Spleen (tissue), 11 donors: ENCODE data around the gene MVK. TPM values are rescaled to one million over a fixed set of nuclear protein-coding genes. Genes with fewer than 3 reads are reported as not detected.

Experiments used
- DNase-seq: peaks from one replicate; pipeline ENCODE4 v3.0.0-alpha.2; 2020
- H3K27ac ChIP-seq, 8 donors: fragments of 200-600 bp; sonication (generic) in 7 of 8; 1 replicate in 4 of 8; 2 replicates in 4 of 8; pipeline versions ENCODE4 v1.5.0 to v1.8.0; 2016 to 2021; ENCODE audit warnings: inconsistent platforms in 4 of 8, mild to moderate bottlenecking in 4 of 8, moderate library complexity in 1 of 8
- H3K27me3 ChIP-seq, 7 donors: fragments of 200-600 bp; sonication (generic) in 6 of 7; replicated peaks in 1 of 7; 1 replicate in 4 of 7; 2 replicates in 3 of 7; pipeline versions ENCODE4 v1.5.0 to v1.8.0; 2016 to 2021; ENCODE audit warnings: inconsistent platforms in 3 of 7, mild to moderate bottlenecking in 1 of 7
- H3K36me3 ChIP-seq, 6 donors: fragments of 200-600 bp; sonication (generic) in 5 of 6; 1 replicate in 4 of 6; 2 replicates in 2 of 6; pipeline versions ENCODE4 v1.5.0 to v1.8.0; 2016 to 2021; ENCODE audit warnings: inconsistent platforms in 2 of 6
- H3K4me1 ChIP-seq, 6 donors: fragments of 200-600 bp; sonication (generic) in 5 of 6; 1 replicate in 3 of 6; 2 replicates in 3 of 6; pipeline versions ENCODE4 v1.5.0 to v1.8.0; 2016 to 2021; ENCODE audit warnings: inconsistent platforms in 3 of 6
- H3K4me3 ChIP-seq, 8 donors: fragments of 200-600 bp; sonication (generic) in 7 of 8; 1 replicate in 4 of 8; 2 replicates in 4 of 8; pipeline versions ENCODE4 v1.5.0 to v1.8.0; 2016 to 2021; ENCODE audit warnings: inconsistent platforms in 4 of 8, mild to moderate bottlenecking in 4 of 8, moderate library complexity in 2 of 8
- H3K9me3 ChIP-seq, 8 donors: fragments of 200-600 bp; sonication (generic) in 7 of 8; 1 replicate in 4 of 8; 2 replicates in 4 of 8; pipeline versions ENCODE4 v1.5.0 to v1.8.0; 2016 to 2021; ENCODE audit warnings: inconsistent platforms in 4 of 8
- CTCF ChIP-seq, 11 experiments: fragments of 200-600 bp in 7 of 11; fragments of 450-650 bp in 4 of 11; sonication (generic) in 4 of 11; IDR thresholded peaks in 8 of 11; conservative IDR thresholded peaks in 3 of 11; 1 replicate in 7 of 11; 2 replicates in 4 of 11; pipeline versions ENCODE4 v1.4.0 to v1.8.0; 2016 to 2021; ENCODE audit warnings: antibody characterized with exemption in 11 of 11, inconsistent platforms in 4 of 11, mild to moderate bottlenecking in 1 of 11
- POLR2A ChIP-seq, 3 donors: fragments of 450-650 bp; IDR thresholded peaks; one replicate each; pipeline ENCODE4 v1.5.1; 2017; ENCODE audit warnings: antibody characterized with exemption in 3 of 3, mild to moderate bottlenecking in 1 of 3
- POLR2AphosphoS5 ChIP-seq, 3 donors: sonication (generic); formaldehyde crosslinking; IDR thresholded peaks; one replicate each; pipeline ENCODE4 v1.5.1; 2017; ENCODE audit warnings: antibody characterized with exemption in 3 of 3
- WGBS, 5 donors: extraction: QIAGEN DNeasy Blood & Tissue Kit in 3 of 5; methylation state at CpG; one replicate each; pipeline versions ENCODE4 v1.1.5 to v1.1.7; 2013 to 2018; 5-methylcytosine and 5-hydroxymethylcytosine counted together
- intact Hi-C: fragments of 100-400 bp; cut with DNase I; formaldehyde crosslinking; loops from one replicate; pipeline ENCODE4 v1.15.0; 2023; ENCODE audit warnings: low total_unique reads
- polyA plus RNA-seq, 3 donors: library from polyadenylated mRNA; stranded (reverse); fragments of 200-250 nt; gene quantifications; one replicate each; pipeline ENCODE4 v1.2.1, GENCODE V29; 2013
- total RNA-seq, 7 donors: library from RNA; depleted of rRNA in 3 of 7; stranded (reverse); fragments of >200 nt in 3 of 7; fragmentation: NEBNext Ultra II Directional in 4 of 7; extraction: Animal tissue kit (Norgen Biotek cat#: 25700) in 4 of 7; gene quantifications; one replicate each; pipeline versions ENCODE4 v1.1.0 to v1.2.1, GENCODE V29; 2016 to 2021
- donor health status: healthy with polysubstance abuse.
- donor health status: DM: no; HTN: no; CAD: no; lungs with moderate emphysema.
- donor health status: DM: no; HTN: no; CAD: no.
- donor health status: Bipolar disorder and iron deficiency.
- donor health status: healthy.
- donor health status: DM: no; HTN: no; CAD: no.
- donor health status: DM: yes; HTN: yes; CAD: no.

The MVK gene
- total and polyA plus RNA-seq, 10 donors: 6.2 to 16.5 (median 9.4) TPM

GRCh38 chr12:109604132-109604585 is 30.6 kb downstream of the MVK start:
- WGBS, 5 donors: 93 to 99% (median 96%) methylated on average over 3 of the region's 3 CpGs
- H3K27me3 ChIP-seq: peaks cover 0 to 23% (median 0%) of the 10 kb centered on the region in 7 donors
- H3K9me3 ChIP-seq: no peaks in the 10 kb centered on the region
- H3K27ac ChIP-seq: no peak overlapping the region
- TF ChIP-seq CTCF (IDR thresholded peaks at IDR 0.05 in 8 of 11, conservative IDR thresholded peaks at IDR 0.05 in 3 of 11) (no peak), POLR2A (IDR thresholded peaks at IDR 0.05) (no peak), POLR2AphosphoS5 (IDR thresholded peaks at IDR 0.05) (no peak)
- H3K4me1 ChIP-seq: no peaks in the 10 kb centered on the region
- no peak for DNase-seq
- intact Hi-C loops: no loop called here
- no peaks in the 10 kb centered on the region for H3K36me3 ChIP-seq
- no peak overlapping the region for H3K4me3 ChIP-seq

GRCh38 chr12:109605016-109605415 is 31.4 kb downstream of the MVK start:
- Histone ChIP-seq H3K27me3 (peaks cover 0 to 23% (median 0%) of the 10 kb centered on the region in 7 donors), H3K36me3 (no peaks in the 10 kb centered on the region), H3K27ac (no peak overlapping the region), H3K4me3 (no peak overlapping the region), H3K4me1 (no peaks in the 10 kb centered on the region), H3K9me3 (no peaks in the 10 kb centered on the region)
- WGBS, 5 donors: 64 to 80% (median 76%) methylated on average over 5 of the region's 5 CpGs
- intact Hi-C loops: no loop called here
- TF ChIP-seq CTCF (IDR thresholded peaks at IDR 0.05 in 8 of 11, conservative IDR thresholded peaks at IDR 0.05 in 3 of 11) (no peak), POLR2A (IDR thresholded peaks at IDR 0.05) (no peak), POLR2AphosphoS5 (IDR thresholded peaks at IDR 0.05) (no peak)
- DNase-seq: no peak

- 76 to 90% (median 83%) methylated on average over 13 of the region's 13 CpGs for WGBS, 5 donors
- Histone ChIP-seq H3K27me3 (peaks cover 0 to 25% (median 0%) of the 10 kb centered on the region in 7 donors), H3K36me3 (no peaks in the 10 kb centered on the region), H3K4me3 (no peak overlapping the region), H3K4me1 (no peaks in the 10 kb centered on the region), H3K27ac (no peak overlapping the region), H3K9me3 (no peaks in the 10 kb centered on the region)
- no peak for DNase-seq
- intact Hi-C loops: no loop called here
- TF ChIP-seq CTCF (IDR thresholded peaks at IDR 0.05 in 8 of 11, conservative IDR thresholded peaks at IDR 0.05 in 3 of 11) (no peak), POLR2AphosphoS5 (IDR thresholded peaks at IDR 0.05) (no peak), POLR2A (IDR thresholded peaks at IDR 0.05) (no peak)
These were observed 32.1 kb downstream of the MVK start for GRCh38 chr12:109605599-109606228.

- TF ChIP-seq POLR2A (IDR thresholded peaks at IDR 0.05): no peak
- TF ChIP-seq POLR2AphosphoS5 (IDR thresholded peaks at IDR 0.05): no peak
- TF ChIP-seq CTCF (IDR thresholded peaks at IDR 0.05 in 8 of 11, conservative IDR thresholded peaks at IDR 0.05 in 3 of 11): no peak
- Histone ChIP-seq H3K4me1 (no peaks in the 10 kb centered on the region), H3K27ac (no peak overlapping the region), H3K9me3 (no peaks in the 10 kb centered on the region), H3K4me3 (no peak overlapping the region), H3K27me3 (peaks cover 0 to 32% (median 0%) of the 10 kb centered on the region in 7 donors), H3K36me3 (no peaks in the 10 kb centered on the region)
- intact Hi-C loops: no loop called here
- no peak for DNase-seq
- WGBS, 5 donors: 38 to 52% (median 41%) methylated on average over 27 to 30 of the region's 30 CpGs
These were observed 32.9 kb downstream of the MVK start for GRCh38 chr12:109606320-109607028.
